ENCODE results near the gene ASIC4.

DNA sequence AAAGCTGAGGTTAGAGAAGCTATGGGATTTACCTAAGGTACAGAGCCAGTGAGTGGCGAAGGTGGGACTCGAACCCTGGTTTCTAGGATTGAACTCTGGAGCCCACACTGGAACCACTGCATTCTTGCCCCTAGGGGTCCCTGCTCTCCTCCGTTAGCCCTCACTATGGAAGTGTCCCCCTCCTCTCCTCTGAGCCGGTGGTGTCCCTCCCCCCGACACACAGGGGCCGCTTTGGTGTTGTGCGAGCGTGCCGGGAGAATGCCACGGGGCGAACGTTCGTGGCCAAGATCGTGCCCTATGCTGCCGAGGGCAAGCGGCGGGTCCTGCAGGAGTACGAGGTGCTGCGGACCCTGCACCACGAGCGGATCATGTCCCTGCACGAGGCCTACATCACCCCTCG is 24.1 kb upstream of the ASIC4 start:
- TF ChIP-seq, protein P1, sequence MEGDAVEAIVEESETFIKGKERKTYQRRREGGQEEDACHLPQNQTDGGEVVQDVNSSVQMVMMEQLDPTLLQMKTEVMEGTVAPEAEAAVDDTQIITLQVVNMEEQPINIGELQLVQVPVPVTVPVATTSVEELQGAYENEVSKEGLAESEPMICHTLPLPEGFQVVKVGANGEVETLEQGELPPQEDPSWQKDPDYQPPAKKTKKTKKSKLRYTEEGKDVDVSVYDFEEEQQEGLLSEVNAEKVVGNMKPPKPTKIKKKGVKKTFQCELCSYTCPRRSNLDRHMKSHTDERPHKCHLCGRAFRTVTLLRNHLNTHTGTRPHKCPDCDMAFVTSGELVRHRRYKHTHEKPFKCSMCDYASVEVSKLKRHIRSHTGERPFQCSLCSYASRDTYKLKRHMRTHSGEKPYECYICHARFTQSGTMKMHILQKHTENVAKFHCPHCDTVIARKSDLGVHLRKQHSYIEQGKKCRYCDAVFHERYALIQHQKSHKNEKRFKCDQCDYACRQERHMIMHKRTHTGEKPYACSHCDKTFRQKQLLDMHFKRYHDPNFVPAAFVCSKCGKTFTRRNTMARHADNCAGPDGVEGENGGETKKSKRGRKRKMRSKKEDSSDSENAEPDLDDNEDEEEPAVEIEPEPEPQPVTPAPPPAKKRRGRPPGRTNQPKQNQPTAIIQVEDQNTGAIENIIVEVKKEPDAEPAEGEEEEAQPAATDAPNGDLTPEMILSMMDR (optimal IDR thresholded peaks at IDR 0.05 in 1 of 3, IDR thresholded peaks at IDR 0.05 in 1 of 3, conservative IDR thresholded peaks at IDR 0.05 in 1 of 3; ENCODE audit: extremely low read depth in 1 of 3, insufficient read depth in 2 of 3, low read length in 3 of 3): no peak
- no peak for TF ChIP-seq EZH2 (IDR thresholded peaks at IDR 0.05; ENCODE audit: low read length)
